Suprapubic skin (tissue), 4 donors: ENCODE measurements around the gene RYR1.

Experiments
- CTCF ChIP-seq, 2 donors: fragments of 200-600 bp in 1 of 2; fragments of 450-650 bp in 1 of 2; sonication (generic) in 1 of 2; IDR thresholded peaks; one replicate each; pipeline ENCODE4 v1.5.1; 2016 to 2019; ENCODE audit warnings: antibody characterized with exemption in 2 of 2, mild to moderate bottlenecking in 1 of 2, moderate library complexity in 1 of 2
- EP300 ChIP-seq: sonication (generic); formaldehyde crosslinking; IDR thresholded peaks from one replicate; pipeline ENCODE4 v1.6.1; 2017; ENCODE audit warnings: antibody characterized with exemption
- POLR2A ChIP-seq, 2 donors: fragments of 450-650 bp; IDR thresholded peaks; one replicate each; pipeline ENCODE4 v1.6.1; 2017; ENCODE audit warnings: antibody characterized with exemption in 2 of 2, mild to moderate bottlenecking in 2 of 2, moderate library complexity in 2 of 2
- POLR2AphosphoS5 ChIP-seq, 3 donors: sonication (generic); formaldehyde crosslinking; IDR thresholded peaks; one replicate each; pipeline ENCODE4 v1.6.1; 2017; ENCODE audit warnings: antibody characterized with exemption in 3 of 3

DNA sequence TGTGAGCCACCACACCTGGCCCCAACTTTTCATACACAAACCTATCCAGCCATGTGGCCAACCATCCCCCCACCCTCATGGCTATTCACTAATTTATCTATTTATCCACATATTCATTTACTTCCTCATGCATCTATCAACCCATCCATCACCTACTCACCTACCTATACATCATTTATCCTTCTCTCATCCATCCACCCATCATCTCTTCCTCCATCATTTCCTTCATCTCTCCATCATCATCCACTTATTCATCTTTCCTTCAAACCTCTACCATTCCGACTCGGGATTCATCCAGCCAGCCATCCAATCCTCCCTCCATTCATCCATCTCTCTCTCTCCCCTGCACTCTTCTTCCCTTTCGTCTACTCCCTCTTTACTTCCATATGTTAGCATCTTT, 54.6 kb downstream of the RYR1 start:
- TF ChIP-seq CTCF (IDR thresholded peaks at IDR 0.05) (no peak), POLR2AphosphoS5 (IDR thresholded peaks at IDR 0.05) (no peak), POLR2A (IDR thresholded peaks at IDR 0.05) (no peak), EP300 (no peak)
